PFSK-1 (cell line): Measurements from ENCODE around the gene BRIP1.

ENCODE experiments used
- FOXP2 ChIP-seq: optimal IDR thresholded peaks from 2 replicates; pipeline ENCODE3; 2011; ENCODE audit warnings: borderline replicate concordance, control low read depth, inconsistent platforms; ENCODE audit not compliant: insufficient read depth; ENCODE audit errors: extremely low read length, extremely low read depth
- POLR2AphosphoS5 ChIP-seq: IDR thresholded peaks from 2 replicates; pipeline ENCODE4 v1.6.1; 2012; ENCODE audit warnings: low read depth, mild to moderate bottlenecking, control low read depth, low read length, moderate library complexity
- REST ChIP-seq, 2 experiments: IDR thresholded peaks; 2 replicates each; pipeline versions ENCODE4 v1.6.1 to v1.8.0; 2011 to 2012; ENCODE audit warnings: low read depth in 2 of 2, low read length in 2 of 2, control low read depth in 1 of 2, inconsistent platforms in 1 of 2, mild to moderate bottlenecking in 1 of 2, moderate library complexity in 1 of 2; ENCODE audit not compliant: insufficient read depth in 1 of 2
- SIN3A ChIP-seq: IDR thresholded peaks from 2 replicates; pipeline ENCODE4 v1.6.1; 2012; ENCODE audit warnings: mild to moderate bottlenecking, low read length, moderate library complexity, borderline replicate concordance; ENCODE audit not compliant: insufficient read depth
- TAF1 ChIP-seq: IDR thresholded peaks from 2 replicates; pipeline ENCODE4 v1.6.1; 2012; ENCODE audit warnings: low read length, control low read depth, borderline replicate concordance; ENCODE audit not compliant: insufficient read depth

GRCh38 chr17:61638087-61638486 is 225.2 kb downstream of the BRIP1 start:
- TF ChIP-seq POLR2AphosphoS5, result no peak
- no peak for TF ChIP-seq REST (IDR thresholded peaks at IDR 0.05; ENCODE audit: insufficient read depth in 1 of 2, low read depth in 2 of 2, low read length in 2 of 2)
- no peak for TF ChIP-seq SIN3A
- TF ChIP-seq TAF1, result no peak
- TF ChIP-seq FOXP2, result no peak
